ENCODE results near the gene LRRC2. TPM values are rescaled to one million over a fixed set of nuclear protein-coding genes. Genes with fewer than 3 reads are reported as not detected.

Gene LRRC2
- total RNA-seq, 1 donor from 2014 or later: 2.0 TPM

DNA sequence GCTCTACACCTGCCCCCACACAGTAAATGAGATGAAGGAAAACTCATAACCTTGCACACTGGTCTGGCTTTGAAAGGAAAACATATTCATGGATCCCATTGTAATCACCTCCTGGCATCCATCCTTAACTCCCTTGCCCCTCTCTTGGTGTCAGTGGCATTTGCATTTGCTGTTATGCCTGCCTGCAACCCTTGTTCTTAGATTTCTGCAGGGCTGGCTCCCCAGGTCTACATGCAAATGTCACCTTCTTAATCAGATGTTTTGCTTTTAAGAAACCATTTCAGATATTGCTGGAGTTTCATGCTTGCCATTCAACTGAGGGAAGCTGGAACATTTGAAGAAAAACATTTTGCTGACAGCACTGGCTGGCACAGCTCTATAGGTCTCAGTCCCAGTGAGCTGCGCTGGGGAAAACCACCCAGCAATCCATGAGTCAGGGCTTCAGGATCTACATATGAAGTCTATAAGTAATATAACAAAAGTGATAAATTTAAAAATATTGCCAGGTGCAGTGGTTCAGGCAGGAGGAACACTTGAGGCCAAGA, 19.1 kb downstream of the LRRC2 start:
- Histone ChIP-seq H3K36me3 (no peaks in the 10 kb centered on the region), H3K27ac (no peak overlapping the region), H3K4me3 (no peak overlapping the region), H3K9me3 (no peaks in the 10 kb centered on the region), H3K27me3 (no peaks in the 10 kb centered on the region), H3K4me1 (no peaks in the 10 kb centered on the region)
- intact Hi-C loops (cut with DNase I): no loop called here
- no peak for TF ChIP-seq POLR2A (IDR thresholded peaks at IDR 0.05)
- TF ChIP-seq, protein P1, sequence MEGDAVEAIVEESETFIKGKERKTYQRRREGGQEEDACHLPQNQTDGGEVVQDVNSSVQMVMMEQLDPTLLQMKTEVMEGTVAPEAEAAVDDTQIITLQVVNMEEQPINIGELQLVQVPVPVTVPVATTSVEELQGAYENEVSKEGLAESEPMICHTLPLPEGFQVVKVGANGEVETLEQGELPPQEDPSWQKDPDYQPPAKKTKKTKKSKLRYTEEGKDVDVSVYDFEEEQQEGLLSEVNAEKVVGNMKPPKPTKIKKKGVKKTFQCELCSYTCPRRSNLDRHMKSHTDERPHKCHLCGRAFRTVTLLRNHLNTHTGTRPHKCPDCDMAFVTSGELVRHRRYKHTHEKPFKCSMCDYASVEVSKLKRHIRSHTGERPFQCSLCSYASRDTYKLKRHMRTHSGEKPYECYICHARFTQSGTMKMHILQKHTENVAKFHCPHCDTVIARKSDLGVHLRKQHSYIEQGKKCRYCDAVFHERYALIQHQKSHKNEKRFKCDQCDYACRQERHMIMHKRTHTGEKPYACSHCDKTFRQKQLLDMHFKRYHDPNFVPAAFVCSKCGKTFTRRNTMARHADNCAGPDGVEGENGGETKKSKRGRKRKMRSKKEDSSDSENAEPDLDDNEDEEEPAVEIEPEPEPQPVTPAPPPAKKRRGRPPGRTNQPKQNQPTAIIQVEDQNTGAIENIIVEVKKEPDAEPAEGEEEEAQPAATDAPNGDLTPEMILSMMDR (IDR thresholded peaks at IDR 0.05): no peak
- no peak for TF ChIP-seq POLR2AphosphoS5 (IDR thresholded peaks at IDR 0.05; ENCODE audit: insufficient read depth in 1 of 2, low read depth in 1 of 2)
- DNase-seq (ENCODE audit: extremely low spot score in 2 of 2): no peak

DNA sequence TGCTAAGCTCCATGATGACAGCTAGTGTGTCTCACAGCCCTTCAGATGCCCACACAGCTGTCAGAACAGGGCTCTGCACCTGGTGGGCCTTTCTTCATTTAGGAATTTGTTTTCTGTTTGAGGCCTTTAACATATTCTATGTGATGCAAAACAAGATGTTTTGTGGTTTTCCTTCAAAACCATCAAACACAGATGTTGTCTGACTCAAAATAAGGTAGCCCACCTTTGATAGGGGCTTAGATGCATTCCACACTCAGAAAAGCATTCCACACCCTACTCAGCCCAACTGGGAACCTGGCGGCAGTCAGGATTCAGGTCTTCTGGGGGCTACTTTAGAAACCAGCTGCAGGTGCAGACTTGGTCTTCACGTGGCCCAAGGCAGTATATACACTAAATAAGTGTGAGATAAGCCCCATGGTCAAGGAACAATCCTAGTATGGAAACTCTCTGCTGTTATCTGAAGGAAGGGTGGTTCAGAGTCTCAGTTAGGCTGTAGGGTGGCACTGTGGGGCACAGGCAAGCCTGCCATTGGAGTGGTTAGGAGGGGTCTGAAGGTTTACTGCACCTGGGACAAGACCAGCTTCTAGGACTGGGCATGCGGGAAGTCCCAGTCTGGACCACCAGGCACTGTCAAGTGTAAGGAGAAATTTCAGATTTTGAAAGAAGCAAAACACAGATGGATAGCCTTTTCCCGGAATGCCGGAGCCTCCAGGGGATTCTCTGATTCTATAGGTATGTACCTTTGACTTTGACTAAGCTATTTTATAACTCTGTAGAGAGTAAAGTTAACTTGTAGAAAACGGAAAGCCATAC, 20.1 kb downstream of the LRRC2 start:
- Histone ChIP-seq H3K27ac (no peak overlapping the region), H3K4me1 (no peaks in the 10 kb centered on the region), H3K4me3 (no peak overlapping the region), H3K27me3 (no peaks in the 10 kb centered on the region), H3K9me3 (no peaks in the 10 kb centered on the region), H3K36me3 (no peaks in the 10 kb centered on the region)
- TF ChIP-seq, protein P1 (IDR thresholded peaks at IDR 0.05): no peak
- no peak for TF ChIP-seq POLR2A (IDR thresholded peaks at IDR 0.05)
- TF ChIP-seq POLR2AphosphoS5 (IDR thresholded peaks at IDR 0.05; ENCODE audit: insufficient read depth in 1 of 2, low read depth in 1 of 2): no peak
- intact Hi-C loops (cut with DNase I): no loop called here
- DNase-seq (ENCODE audit: extremely low spot score in 2 of 2): no peak

DNA sequence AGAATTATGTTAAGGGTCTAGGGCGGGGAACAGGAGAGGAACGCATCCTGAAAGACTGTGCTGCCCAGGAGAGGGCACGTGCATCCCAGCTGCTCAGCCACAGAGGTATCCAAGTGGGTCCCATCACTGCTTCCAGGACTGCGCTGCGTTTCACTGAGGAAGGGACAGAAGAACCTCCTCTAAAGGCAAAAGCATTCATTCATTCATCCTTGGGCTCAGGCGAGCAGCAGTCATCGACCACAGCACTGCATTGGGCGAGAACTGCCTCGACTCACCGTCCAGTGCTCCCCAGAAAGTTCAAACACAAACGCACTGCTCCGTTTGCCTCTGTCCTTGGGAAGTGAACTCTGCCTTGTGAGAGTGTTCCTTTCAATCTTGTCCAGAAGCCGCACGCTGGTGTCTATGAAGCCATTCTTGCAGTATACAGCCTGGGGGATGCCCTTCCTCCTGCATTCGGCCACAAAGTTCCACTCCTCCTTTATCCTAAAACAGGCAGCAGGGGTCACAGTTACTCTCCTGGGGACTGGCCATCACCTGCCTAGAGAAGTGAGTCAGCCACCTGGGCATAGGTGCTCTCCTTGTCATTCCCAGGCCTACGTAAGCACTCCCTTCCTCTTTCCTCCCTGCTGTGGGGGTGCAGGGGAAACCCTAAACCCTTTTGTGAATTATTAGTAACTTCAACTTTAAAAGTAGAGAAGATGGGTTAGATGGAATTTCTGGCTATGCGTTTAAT, 21.2 kb downstream of the LRRC2 start:
- Histone ChIP-seq H3K4me3 (no peak overlapping the region), H3K27me3 (no peaks in the 10 kb centered on the region), H3K36me3 (no peaks in the 10 kb centered on the region), H3K27ac (no peak overlapping the region), H3K9me3 (no peaks in the 10 kb centered on the region), H3K4me1 (no peaks in the 10 kb centered on the region)
- TF ChIP-seq POLR2A (IDR thresholded peaks at IDR 0.05) (no peak), POLR2AphosphoS5 (IDR thresholded peaks at IDR 0.05; ENCODE audit: insufficient read depth in 1 of 2, low read depth in 1 of 2) (no peak)
- TF ChIP-seq, protein P1 (IDR thresholded peaks at IDR 0.05): no peak
- no peak for DNase-seq (ENCODE audit: extremely low spot score in 2 of 2)
- intact Hi-C loops (cut with DNase I): no loop called here

DNA sequence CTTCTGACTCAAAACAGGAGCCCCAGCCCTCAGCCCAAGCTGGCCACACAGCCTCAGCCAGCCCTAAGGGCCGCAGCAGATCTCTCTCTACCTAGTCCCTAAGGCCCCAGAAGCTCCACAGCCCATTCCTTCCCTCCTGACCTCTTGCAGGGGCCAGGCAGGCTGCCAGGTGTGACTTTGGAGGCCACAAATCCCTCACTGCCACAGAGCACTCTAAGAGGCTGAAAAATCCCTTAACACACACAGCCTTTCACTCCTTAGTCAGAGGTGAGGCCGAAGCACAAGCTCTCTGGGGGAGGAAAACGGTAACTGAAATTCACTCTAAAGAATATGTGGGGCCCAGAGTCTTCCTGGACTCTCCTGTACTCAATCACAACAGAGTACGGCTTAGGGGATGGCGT, 23.3 kb downstream of the LRRC2 start:
- H3K4me1 ChIP-seq: no peaks in the 10 kb centered on the region
- intact Hi-C loops (cut with DNase I): no loop called here
- no peaks in the 10 kb centered on the region for H3K36me3 ChIP-seq
- no peak overlapping the region for H3K4me3 ChIP-seq
- no peak overlapping the region for H3K27ac ChIP-seq
- DNase-seq (ENCODE audit: extremely low spot score in 2 of 2): no peak
- H3K9me3 ChIP-seq: no peaks in the 10 kb centered on the region
- TF ChIP-seq POLR2A (IDR thresholded peaks at IDR 0.05) (no peak), POLR2AphosphoS5 (IDR thresholded peaks at IDR 0.05; ENCODE audit: insufficient read depth in 1 of 2, low read depth in 1 of 2) (no peak)
- TF ChIP-seq, protein P1 (IDR thresholded peaks at IDR 0.05): no peak
- no peaks in the 10 kb centered on the region for H3K27me3 ChIP-seq
